Measurements from ENCODE around the gene ZC3H7A.

GRCh38 chr16:11755022-11755760 is 41.9 kb downstream of the ZC3H7A start:
- no peak for TF ChIP-seq TAF1 (IDR thresholded peaks at IDR 0.05; ENCODE audit: low read depth)
- TF ChIP-seq CEBPB (IDR thresholded peaks at IDR 0.05): no peak
- no peak for TF ChIP-seq EGR1 (IDR thresholded peaks at IDR 0.05)
- TF ChIP-seq NFIC (IDR thresholded peaks at IDR 0.05): no peak
- TF ChIP-seq YY1 (IDR thresholded peaks at IDR 0.05; ENCODE audit: low read depth): no peak
- TF ChIP-seq CREB1 (IDR thresholded peaks at IDR 0.05; ENCODE audit: low read depth): no peak

All from Ishikawa (cell line).